ENCODE results near the gene RETREG1.

GRCh38 chr5:16539169-16539666 is 77.6 kb downstream of the RETREG1 start:
- TF ChIP-seq POLR2A (IDR thresholded peaks at IDR 0.05) (no peak), CTCF (IDR thresholded peaks at IDR 0.05) (no peak)
